Endothelial cell of umbilical vein (primary cell): ENCODE results near the gene CCDC3. TPM values are rescaled to one million over a fixed set of nuclear protein-coding genes. Genes with fewer than 3 reads are reported as not detected.

Source experiments
- BruUV-seq: library from RNA; stranded (reverse); fragments of 400-500 nt; replicated peaks from 2 replicates; lab custom pipeline; 2021; lab: Mats Ljungman, UMichigan
- CTCF ChIA-PET: fragments of 300-600, 350-600 bp; sonication (Branson Sonifier 250); formaldehyde crosslinking; loops from one replicate; lab custom pipeline; 2021; ENCODE audit warnings: antibody characterized with exemption, inconsistent platforms; lab: Charles Lee
- POLR2A ChIA-PET: fragments of 300-600, 350-600 bp; sonication (Branson Sonifier 250); formaldehyde crosslinking; loops from one replicate; lab custom pipeline; 2021; ENCODE audit warnings: antibody characterized with exemption, inconsistent platforms; lab: Charles Lee
- DNase-seq: peaks from one replicate; pipeline ENCODE4 v3.0.0-alpha.2; 2011; ENCODE audit warnings: low read depth, low spot score
- FAIRE-seq: peaks from 2 replicates; lab custom pipeline; 2011; peaks lifted over from hg19 to GRCh38; lab: Jason Lieb, UNC
- H2AFZ ChIP-seq: 2 replicates; pipeline ENCODE4 v1.6.0; 2012; ENCODE audit warnings: low read depth, low read length, control low read depth, inconsistent platforms
- H3K27ac ChIP-seq: 2 replicates; pipeline ENCODE4 v1.5.1; 2011; ENCODE audit warnings: low read depth, mild to moderate bottlenecking, control low read depth, low read length, moderate library complexity; ENCODE audit not compliant: insufficient read depth
- H3K27me3 ChIP-seq, 2 experiments: 2 replicates each; pipeline versions ENCODE4 v1.6.0 to v1.6.1; 2011; ENCODE audit warnings: low read length in 2 of 2, mixed read lengths in 1 of 2; ENCODE audit not compliant: control insufficient read depth in 2 of 2, insufficient read depth in 2 of 2
- H3K36me3 ChIP-seq, 2 experiments: 2 replicates in 1 of 2; 3 replicates in 1 of 2; pipeline ENCODE4 v1.5.1; 2011; ENCODE audit warnings: low read length in 2 of 2, mild to moderate bottlenecking in 1 of 2, moderate library complexity in 1 of 2; ENCODE audit not compliant: control insufficient read depth in 2 of 2, insufficient read depth in 2 of 2; ENCODE audit errors: extremely low read depth in 1 of 2
- H3K4me1 ChIP-seq: 3 replicates; pipeline ENCODE4 v1.5.1; 2011; ENCODE audit warnings: mild to moderate bottlenecking, low read length; ENCODE audit not compliant: control insufficient read depth, insufficient read depth; ENCODE audit errors: extremely low read depth
- H3K4me2 ChIP-seq: 2 replicates; pipeline ENCODE4 v1.6.1; 2011; ENCODE audit warnings: low read length, control low read depth, mixed read lengths; ENCODE audit not compliant: insufficient read depth
- H3K4me3 ChIP-seq, 3 experiments: fragments of 200-600 bp in 1 of 3; sonication (generic), shearing (Covaris generic) in 1 of 3; replicated peaks in 1 of 3; 2 replicates each; pipeline ENCODE4 v1.5.1; 2011 to 2016; ENCODE audit warnings: control low read depth in 3 of 3, low read length in 3 of 3, mild to moderate bottlenecking in 2 of 3, inconsistent platforms in 1 of 3, low read depth in 1 of 3, moderate library complexity in 1 of 3; ENCODE audit not compliant: insufficient read depth in 1 of 3
- H3K79me2 ChIP-seq: 2 replicates; pipeline ENCODE4 v1.6.0; 2012; ENCODE audit warnings: low read length, inconsistent platforms; ENCODE audit not compliant: control insufficient read depth, insufficient read depth
- H3K9ac ChIP-seq: replicated peaks from 2 replicates; pipeline ENCODE3; 2011; ENCODE audit warnings: low read length, control low read depth; ENCODE audit not compliant: insufficient read depth; ENCODE audit errors: extremely low read depth
- H3K9me1 ChIP-seq: replicated peaks from 3 replicates; pipeline ENCODE4 v1.6.0; 2011; ENCODE audit warnings: mild to moderate bottlenecking, low read length; ENCODE audit not compliant: control insufficient read depth, insufficient read depth; ENCODE audit errors: extremely low read depth
- H3K9me3 ChIP-seq: replicated peaks from 2 replicates; pipeline ENCODE4 v1.5.1; 2012; ENCODE audit warnings: low read length, inconsistent platforms; ENCODE audit not compliant: control insufficient read depth, insufficient read depth
- H4K20me1 ChIP-seq: replicated peaks from 2 replicates; pipeline ENCODE3; 2011; ENCODE audit warnings: mild to moderate bottlenecking, low read length; ENCODE audit not compliant: control insufficient read depth, insufficient read depth; ENCODE audit errors: extremely low read depth
- EZH2 ChIP-seq: IDR thresholded peaks from 2 replicates; pipeline ENCODE4 v1.6.1; 2012; ENCODE audit warnings: borderline replicate concordance, low read depth, mild to moderate bottlenecking, moderate library complexity, low read length, inconsistent platforms; ENCODE audit not compliant: severe bottlenecking
- GATA2 ChIP-seq: IDR thresholded peaks from 2 replicates; pipeline ENCODE4 v1.7.0; 2011; ENCODE audit warnings: low read depth, mild to moderate bottlenecking, moderate library complexity, mixed read lengths, low read length; ENCODE audit not compliant: insufficient read length, insufficient read depth
- JUN ChIP-seq: IDR thresholded peaks from 2 replicates; pipeline ENCODE4 v1.6.1; 2011; ENCODE audit warnings: borderline replicate concordance, low read depth; ENCODE audit not compliant: insufficient read length, insufficient read depth
- MYC ChIP-seq: IDR thresholded peaks from one replicate; pipeline ENCODE4 v1.6.1; 2011; ENCODE audit warnings: mild to moderate bottlenecking, low read depth, low read length
- POLR2AphosphoS5 ChIP-seq: IDR thresholded peaks from 2 replicates; pipeline ENCODE4 v1.6.1; 2012; ENCODE audit warnings: low read depth, mild to moderate bottlenecking, control low read depth, low read length, moderate library complexity; ENCODE audit not compliant: insufficient read depth
- dilution Hi-C: fragments of 300-500 bp; cut with MboI; formaldehyde crosslinking; loops from one replicate; pipeline ENCODE4 v1.15.0; 2019; ENCODE audit warnings: low sequenced_read_pairs; ENCODE audit not compliant: extremely low pct_ligation_motif_present
- intact Hi-C: fragments of 100-400 bp; cut with micrococcal nuclease; formaldehyde crosslinking; loops from one replicate; pipeline ENCODE4 v1.10.0; 2022
- polyA plus RNA-seq, 4 experiments: library from polyadenylated mRNA; depleted of rRNA in 3 of 4; stranded (reverse) in 3 of 4; unstranded in 1 of 4; fragments of >200 nt; gene quantifications; 2 replicates each; pipeline versions ENCODE4 v1.2.1 to v1.2.3, GENCODE V29; 2011 to 2012; ENCODE audit warnings: missing spikeins in 1 of 4
- total RNA-seq: library from RNA; stranded (reverse); gene quantifications from 2 replicates; pipeline ENCODE4 v1.2.3, GENCODE V29; 2021
- TF ChIP-seq, protein P1 (sequence below), 2 donors: IDR thresholded peaks; 1 replicate in 1 of 2; 2 replicates in 1 of 2; pipeline ENCODE4 v1.5.1; 2011; ENCODE audit warnings: low read length in 2 of 2, mild to moderate bottlenecking in 2 of 2, moderate library complexity in 2 of 2, control low read depth in 1 of 2, inconsistent platforms in 1 of 2, low read depth in 1 of 2; ENCODE audit not compliant: insufficient read depth in 1 of 2; ENCODE audit errors: extremely low read depth in 1 of 2

Gene CCDC3
- total and polyA plus RNA-seq, 2 donors (not counting 3 experiments of a cell fraction or from before 2014, with no cell fraction given) = 0.90 to 1.4 TPM

DNA sequence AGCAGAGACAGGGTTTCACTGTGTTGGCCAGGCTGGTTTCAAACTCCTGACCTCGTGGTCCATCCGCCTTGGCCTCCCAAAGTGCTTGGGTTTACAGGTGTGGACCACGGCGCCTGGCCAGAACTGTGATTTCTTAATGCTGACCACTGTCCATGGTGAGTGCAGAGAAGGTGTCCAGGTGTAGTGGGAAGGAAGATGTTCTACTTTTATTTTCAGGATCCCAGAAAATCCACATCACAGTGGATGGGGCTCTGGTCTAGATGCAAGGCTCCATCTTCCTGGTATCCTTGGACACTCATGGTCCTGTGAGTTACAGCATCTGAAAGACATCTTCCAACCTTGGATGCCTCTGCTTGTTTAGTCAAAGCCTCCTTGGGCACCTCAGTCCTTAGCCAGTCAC is 92.7 kb downstream of the CCDC3 start:
- no peak overlapping the region for H3K4me2 ChIP-seq
- dilution Hi-C loops (no loop called here), intact Hi-C loops (no loop called here)
- no peaks in the 10 kb centered on the region for H3K79me2 ChIP-seq
- H3K36me3 ChIP-seq = no peaks in the 10 kb centered on the region
- DNase-seq (no peak), FAIRE-seq (no peak)
- BruUV-seq = no TSS peak
- no peak overlapping the region for H3K4me3 ChIP-seq
- CTCF ChIA-PET = interaction anchor here (1.0 to 2.0 kb wide), 4 partner anchors 97 to 644 kb away, joined by 3 to 12 read pairs (median 4); no protein-coding TSS in a partner anchor
- TF ChIP-seq JUN (no peak), EZH2 (no peak), GATA2 (no peak), MYC (no peak), POLR2AphosphoS5 (no peak)
- TF ChIP-seq, protein P1, sequence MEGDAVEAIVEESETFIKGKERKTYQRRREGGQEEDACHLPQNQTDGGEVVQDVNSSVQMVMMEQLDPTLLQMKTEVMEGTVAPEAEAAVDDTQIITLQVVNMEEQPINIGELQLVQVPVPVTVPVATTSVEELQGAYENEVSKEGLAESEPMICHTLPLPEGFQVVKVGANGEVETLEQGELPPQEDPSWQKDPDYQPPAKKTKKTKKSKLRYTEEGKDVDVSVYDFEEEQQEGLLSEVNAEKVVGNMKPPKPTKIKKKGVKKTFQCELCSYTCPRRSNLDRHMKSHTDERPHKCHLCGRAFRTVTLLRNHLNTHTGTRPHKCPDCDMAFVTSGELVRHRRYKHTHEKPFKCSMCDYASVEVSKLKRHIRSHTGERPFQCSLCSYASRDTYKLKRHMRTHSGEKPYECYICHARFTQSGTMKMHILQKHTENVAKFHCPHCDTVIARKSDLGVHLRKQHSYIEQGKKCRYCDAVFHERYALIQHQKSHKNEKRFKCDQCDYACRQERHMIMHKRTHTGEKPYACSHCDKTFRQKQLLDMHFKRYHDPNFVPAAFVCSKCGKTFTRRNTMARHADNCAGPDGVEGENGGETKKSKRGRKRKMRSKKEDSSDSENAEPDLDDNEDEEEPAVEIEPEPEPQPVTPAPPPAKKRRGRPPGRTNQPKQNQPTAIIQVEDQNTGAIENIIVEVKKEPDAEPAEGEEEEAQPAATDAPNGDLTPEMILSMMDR (IDR thresholded peaks at IDR 0.05; ENCODE audit: extremely low read depth in 1 of 2, insufficient read depth in 1 of 2, low read depth in 1 of 2, low read length in 2 of 2) = no peak
- no peaks in the 10 kb centered on the region for H3K9me3 ChIP-seq
- no peaks in the 10 kb centered on the region for H4K20me1 ChIP-seq
- peaks cover 5% of the 10 kb centered on the region for H3K4me1 ChIP-seq
- H3K9me1 ChIP-seq = no peaks in the 10 kb centered on the region
- H2AFZ ChIP-seq = no peak overlapping the region
- POLR2A ChIA-PET = no interaction called here
- H3K9ac ChIP-seq = no peak overlapping the region
- no peak overlapping the region for H3K27ac ChIP-seq
- H3K27me3 ChIP-seq = peaks cover 0 to 2% of the 10 kb centered on the region in 2 experiments
